Mucosa of descending colon (tissue), 3 donors: ENCODE measurements around the gene LNX1. TPM values are rescaled to one million over a fixed set of nuclear protein-coding genes. Genes with fewer than 3 reads are reported as not detected.
A peak's percentile ranks its signal among the peaks of the same experiment; 100 is the strongest.

ENCODE experiments used
- ATAC-seq: fragments of 200-7000 bp; cut with Tn5 transposase; one replicate; pipeline ENCODE4 v1.9.1; 2020; ENCODE audit warnings: mild to moderate bottlenecking, moderate library complexity
- DNase-seq, 3 donors: peaks; one replicate each; pipeline ENCODE4 v3.0.0-alpha.2; 2020
- H3K36me3 ChIP-seq: fragments of 200-600 bp; one replicate; pipeline ENCODE4 v1.8.0; 2021; ENCODE audit warnings: low read depth, mild to moderate bottlenecking
- H3K4me1 ChIP-seq: fragments of 200-600 bp; one replicate; pipeline ENCODE4 v1.8.0; 2021; ENCODE audit warnings: low read depth, mild to moderate bottlenecking
- H3K4me3 ChIP-seq: fragments of 200-600 bp; one replicate; pipeline ENCODE4 v1.8.0; 2021; ENCODE audit warnings: mild to moderate bottlenecking
- H3K9me3 ChIP-seq: fragments of 200-600 bp; one replicate; pipeline ENCODE4 v1.8.0; 2021; ENCODE audit warnings: mild to moderate bottlenecking
- intact Hi-C, 2 donors: fragments of 100-400 bp; cut with DNase I in 1 of 2; cut with micrococcal nuclease in 1 of 2; formaldehyde crosslinking; loops; one replicate each; pipeline versions ENCODE4 v1.11.0 to v1.11.1; 2022; cut with DNase I, micrococcal nuclease
- total RNA-seq, 3 donors: library from RNA; stranded (reverse); fragmentation: NEBNext Ultra II Directional in 2 of 3; extraction: Animal tissue kit (Norgen Biotek cat#: 25700) in 2 of 3; gene quantifications; one replicate each; pipeline versions ENCODE4 v1.2.1 to v1.2.4, GENCODE V29; 2021 to 2023
- TF ChIP-seq, protein P1 (sequence below): fragments of 200-600 bp; IDR thresholded peaks from one replicate; pipeline ENCODE4 v1.8.0; 2022; ENCODE audit warnings: antibody characterized with exemption, mild to moderate bottlenecking
- donor health status: DM: no; HTN: no; CAD: no; lungs with moderate emphysema.
- donor health status: DM: no; HTN: no; CAD: no.
- donor health status: DM: no; HTN: yes; CAD: no.

The LNX1 gene
- total RNA-seq, 3 donors from 2014 or later, result 8.2 to 24.3 (median 23.2) TPM

DNA sequence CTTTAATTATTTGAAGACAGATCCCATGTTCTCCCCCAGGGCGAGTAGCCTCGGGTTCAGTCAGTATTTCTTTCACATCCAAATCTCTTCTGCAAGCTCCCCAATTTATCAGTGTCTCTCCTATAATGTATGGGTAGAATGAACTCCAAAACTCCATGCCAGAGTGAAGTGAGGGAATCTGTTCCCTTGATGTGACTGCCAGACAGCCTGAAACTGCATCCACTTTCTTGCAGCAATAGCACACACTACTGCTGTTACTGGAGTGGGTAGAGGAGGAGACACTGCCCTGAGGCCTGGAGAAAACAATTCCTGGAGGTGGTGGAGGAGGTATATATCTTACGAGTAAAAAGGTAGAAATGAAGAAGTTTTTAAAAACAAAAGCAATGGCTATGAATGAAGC, 11.0 kb downstream of the LNX1 start:
- TF ChIP-seq, protein P1, sequence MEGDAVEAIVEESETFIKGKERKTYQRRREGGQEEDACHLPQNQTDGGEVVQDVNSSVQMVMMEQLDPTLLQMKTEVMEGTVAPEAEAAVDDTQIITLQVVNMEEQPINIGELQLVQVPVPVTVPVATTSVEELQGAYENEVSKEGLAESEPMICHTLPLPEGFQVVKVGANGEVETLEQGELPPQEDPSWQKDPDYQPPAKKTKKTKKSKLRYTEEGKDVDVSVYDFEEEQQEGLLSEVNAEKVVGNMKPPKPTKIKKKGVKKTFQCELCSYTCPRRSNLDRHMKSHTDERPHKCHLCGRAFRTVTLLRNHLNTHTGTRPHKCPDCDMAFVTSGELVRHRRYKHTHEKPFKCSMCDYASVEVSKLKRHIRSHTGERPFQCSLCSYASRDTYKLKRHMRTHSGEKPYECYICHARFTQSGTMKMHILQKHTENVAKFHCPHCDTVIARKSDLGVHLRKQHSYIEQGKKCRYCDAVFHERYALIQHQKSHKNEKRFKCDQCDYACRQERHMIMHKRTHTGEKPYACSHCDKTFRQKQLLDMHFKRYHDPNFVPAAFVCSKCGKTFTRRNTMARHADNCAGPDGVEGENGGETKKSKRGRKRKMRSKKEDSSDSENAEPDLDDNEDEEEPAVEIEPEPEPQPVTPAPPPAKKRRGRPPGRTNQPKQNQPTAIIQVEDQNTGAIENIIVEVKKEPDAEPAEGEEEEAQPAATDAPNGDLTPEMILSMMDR, result no peak
- Histone ChIP-seq H3K4me1 (peaks cover 14% of the 10 kb centered on the region), H3K36me3 (no peaks in the 10 kb centered on the region)

DNA sequence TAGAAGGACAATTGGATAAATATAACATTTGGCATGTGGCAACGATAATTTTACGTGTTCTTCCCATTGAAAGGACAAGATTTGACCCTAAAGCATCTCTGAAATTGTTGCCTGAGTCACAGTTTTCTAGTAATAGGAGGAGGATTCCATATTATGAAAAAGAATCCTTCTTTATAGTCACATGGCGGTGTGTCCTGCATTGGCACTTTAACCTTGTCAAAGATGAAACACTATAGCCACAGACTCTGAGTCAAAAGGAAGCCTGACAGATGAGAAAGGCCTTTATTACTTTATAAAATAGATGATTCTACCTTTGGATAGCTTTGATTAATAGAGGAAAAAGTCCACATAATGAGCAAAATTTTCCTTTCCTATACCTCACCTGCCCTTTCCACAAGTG, 11.5 kb downstream of the LNX1 start:
- intact Hi-C loops, result no loop called here
- ATAC-seq, result no peak
- no peaks in the 10 kb centered on the region for H3K36me3 ChIP-seq

More for the DNA sequence above, 11.0 kb downstream of the LNX1 start:
- Histone ChIP-seq H3K4me3 (no peak overlapping the region), H3K9me3 (no peaks in the 10 kb centered on the region)
- intact Hi-C loops, result no loop called here
- ATAC-seq (no peak), DNase-seq (no peak)

DNA sequence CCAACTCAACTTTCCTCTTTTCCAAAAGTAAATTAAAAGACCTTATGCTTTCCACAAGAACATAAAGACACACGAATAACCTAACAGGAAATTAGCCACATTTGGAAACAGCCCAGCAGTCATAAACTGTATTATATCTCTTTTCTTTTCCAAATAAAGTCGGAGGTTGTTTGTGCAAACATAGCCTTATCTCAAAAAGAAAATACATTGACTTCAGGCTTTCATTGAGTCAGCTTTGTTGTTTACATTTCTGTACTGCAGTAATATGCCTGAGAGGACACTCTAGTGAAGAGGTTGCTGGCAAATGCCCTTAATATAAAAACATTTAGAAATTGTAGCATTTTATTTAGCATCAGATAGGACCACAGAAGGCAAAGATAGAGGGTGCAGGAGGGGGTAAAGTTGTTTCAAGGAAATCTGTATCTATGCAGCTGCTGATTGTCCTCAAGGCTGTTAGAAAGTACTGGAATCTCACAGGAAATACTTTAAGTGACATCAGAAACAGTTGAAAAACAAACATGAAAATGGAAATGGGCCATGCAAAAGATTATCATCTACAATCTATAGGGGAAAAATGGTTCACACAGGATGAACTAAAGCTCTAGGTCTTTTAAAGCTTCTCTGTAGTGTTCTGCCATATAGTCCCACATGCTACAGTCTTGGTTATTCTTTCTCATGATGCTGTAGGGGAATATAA, 14.5 kb downstream of the LNX1 start:
- TF ChIP-seq, protein P1, result no peak

More for the DNA sequence above, 11.5 kb downstream of the LNX1 start:
- TF ChIP-seq, protein P1, result no peak
- Histone ChIP-seq H3K4me1 (peaks cover 14% of the 10 kb centered on the region), H3K4me3 (no peak overlapping the region), H3K9me3 (no peaks in the 10 kb centered on the region)
- no peak for DNase-seq

DNA sequence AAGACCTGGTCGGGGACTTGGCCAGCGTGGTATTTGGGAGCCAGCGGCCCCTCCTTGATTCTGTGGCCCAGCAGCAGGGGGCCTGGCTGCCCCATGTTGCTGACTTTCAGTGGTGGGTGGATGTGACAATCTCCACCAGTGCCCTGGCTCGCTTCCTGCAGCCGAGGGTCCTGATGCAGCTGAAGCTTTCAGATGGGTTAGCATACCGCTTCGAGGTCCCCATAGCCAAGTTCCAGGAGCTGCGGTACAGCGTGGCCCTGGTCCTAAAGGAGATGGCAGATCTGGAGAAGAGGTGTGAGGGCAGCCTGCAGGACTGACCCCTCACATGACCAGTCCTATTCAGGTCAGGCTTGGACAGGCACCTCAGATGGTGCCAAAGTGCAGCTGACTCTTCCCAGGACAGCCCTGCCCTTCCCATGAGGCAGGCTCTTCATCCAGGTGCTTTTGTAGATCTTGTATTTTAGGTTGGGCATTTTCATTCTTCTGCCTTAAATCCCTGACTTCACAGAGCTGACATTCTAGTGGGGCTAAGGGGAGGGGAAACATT, 15.1 kb downstream of the LNX1 start:
- Histone ChIP-seq H3K9me3 (no peaks in the 10 kb centered on the region), H3K4me1 (peaks cover 14% of the 10 kb centered on the region), H3K36me3 (no peaks in the 10 kb centered on the region), H3K4me3 (no peak overlapping the region)
- DNase-seq, result peak in 1 of 3 donors; percentile 31
- ATAC-seq, result peak; percentile 55
- TF ChIP-seq, protein P1, result no peak
- intact Hi-C loops, result no loop called here

More for the DNA sequence above, 14.5 kb downstream of the LNX1 start:
- ATAC-seq (peak; percentile 89), DNase-seq (peak in 1 of 3 donors; percentile 85)
- peaks cover 14% of the 10 kb centered on the region for H3K4me1 ChIP-seq
- intact Hi-C loops, result no loop called here
- no peaks in the 10 kb centered on the region for H3K9me3 ChIP-seq
- no peaks in the 10 kb centered on the region for H3K36me3 ChIP-seq
- H3K4me3 ChIP-seq, result no peak overlapping the region

DNA sequence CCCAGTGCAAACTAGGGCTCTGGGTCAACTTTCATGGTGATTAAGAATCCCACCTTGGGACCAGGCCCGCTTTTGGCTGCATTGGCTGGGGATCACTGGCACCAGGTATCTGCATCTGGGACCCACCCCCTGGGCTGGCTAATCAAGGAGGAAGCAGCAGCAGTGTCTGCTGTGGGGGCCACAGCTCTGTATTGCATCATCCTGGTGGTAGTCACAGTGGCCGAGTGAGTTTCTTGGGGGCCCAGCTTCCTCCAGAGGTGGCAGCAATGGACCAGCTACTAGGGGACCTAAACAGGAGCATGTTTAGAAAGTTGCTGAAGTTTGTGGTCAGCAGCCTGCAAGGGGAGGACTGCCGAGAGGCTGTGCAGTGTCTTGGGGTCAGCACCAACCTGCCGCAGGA, 15.7 kb downstream of the LNX1 start:
- Histone ChIP-seq H3K36me3 (no peaks in the 10 kb centered on the region), H3K4me3 (no peak overlapping the region), H3K9me3 (no peaks in the 10 kb centered on the region), H3K4me1 (peaks cover 14% of the 10 kb centered on the region)
- intact Hi-C loops, result no loop called here
- ATAC-seq (no peak), DNase-seq (no peak)
- TF ChIP-seq, protein P1, result no peak
